ENCODE measurements around the gene PSMA5.

GRCh38 chr1:109392788-109393616 is 33.2 kb downstream of the PSMA5 start:
- TF ChIP-seq EZH2 (IDR thresholded peaks at IDR 0.05; ENCODE audit: borderline replicate concordance, low read length) (no peak), CTCF (conservative IDR thresholded peaks at IDR 0.05 in 1 of 2, IDR thresholded peaks at IDR 0.05 in 1 of 2; ENCODE audit: extremely low read depth in 1 of 2, insufficient read depth in 1 of 2, low read depth in 1 of 2, low read length in 2 of 2) (no peak)
